ENCODE results near the gene FGF11. TPM values are rescaled to one million over a fixed set of nuclear protein-coding genes. Genes with fewer than 3 reads are reported as not detected.

The FGF11 gene
- total and polyA plus RNA-seq, 8 donors = 0.37 to 15.6 (median 1.7) TPM; not detected in 4

GRCh38 chr17:7425316-7425715, 14.0 kb upstream of the FGF11 start, which contains the start of gene SPEM2:
Gene SPEM2 (plus strand): TSS chr17:7425616. CDS start chr17:7425689, 73 bp downstream.
- WGBS, 5 donors = 47 to 83% (median 57%) methylated on average over 6 to 7 of the region's 7 CpGs

GRCh38 chr17:7425756-7426155, 13.6 kb upstream of the FGF11 start:
- intact Hi-C loops (cut with DNase I; ENCODE audit: low total_unique reads) = loop anchor here (10.0 kb wide), 1 partner anchor 61 kb away; no protein-coding TSS in a partner anchor
- DNase-seq = no peak
- 79 to 91% (median 85%) methylated on average over 7 to 8 of the region's 8 CpGs for WGBS, 5 donors
- Histone ChIP-seq H3K9me3 (no peaks in the 10 kb centered on the region), H3K27ac (no peak overlapping the region), H3K4me3 (no peak overlapping the region), H3K27me3 (no peaks in the 10 kb centered on the region), H3K4me1 (no peaks in the 10 kb centered on the region), H3K36me3 (no peaks in the 10 kb centered on the region)
- TF ChIP-seq POLR2AphosphoS5 (IDR thresholded peaks at IDR 0.05) (no peak), EP300 (IDR thresholded peaks at IDR 0.05) (no peak), CTCF (IDR thresholded peaks at IDR 0.05) (no peak), POLR2A (IDR thresholded peaks at IDR 0.05) (no peak)

More at GRCh38 chr17:7425316-7425715, 14.0 kb upstream of the FGF11 start, which contains the start of gene SPEM2:
- Histone ChIP-seq H3K4me1 (no peaks in the 10 kb centered on the region), H3K36me3 (no peaks in the 10 kb centered on the region), H3K4me3 (no peak within 1 kb of the TSS), H3K27ac (no peak within 1 kb of the TSS), H3K9me3 (no peaks in the 10 kb centered on the region), H3K27me3 (no peaks in the 10 kb centered on the region)
- intact Hi-C loops (cut with DNase I; ENCODE audit: low total_unique reads) = loop anchor here (10.0 kb wide), 1 partner anchor 61 kb away; no protein-coding TSS in a partner anchor
- DNase-seq = no peak
- TF ChIP-seq POLR2AphosphoS5 (IDR thresholded peaks at IDR 0.05) (no peak), EP300 (IDR thresholded peaks at IDR 0.05) (no peak), CTCF (IDR thresholded peaks at IDR 0.05) (no peak), POLR2A (IDR thresholded peaks at IDR 0.05) (no peak)

DNA sequence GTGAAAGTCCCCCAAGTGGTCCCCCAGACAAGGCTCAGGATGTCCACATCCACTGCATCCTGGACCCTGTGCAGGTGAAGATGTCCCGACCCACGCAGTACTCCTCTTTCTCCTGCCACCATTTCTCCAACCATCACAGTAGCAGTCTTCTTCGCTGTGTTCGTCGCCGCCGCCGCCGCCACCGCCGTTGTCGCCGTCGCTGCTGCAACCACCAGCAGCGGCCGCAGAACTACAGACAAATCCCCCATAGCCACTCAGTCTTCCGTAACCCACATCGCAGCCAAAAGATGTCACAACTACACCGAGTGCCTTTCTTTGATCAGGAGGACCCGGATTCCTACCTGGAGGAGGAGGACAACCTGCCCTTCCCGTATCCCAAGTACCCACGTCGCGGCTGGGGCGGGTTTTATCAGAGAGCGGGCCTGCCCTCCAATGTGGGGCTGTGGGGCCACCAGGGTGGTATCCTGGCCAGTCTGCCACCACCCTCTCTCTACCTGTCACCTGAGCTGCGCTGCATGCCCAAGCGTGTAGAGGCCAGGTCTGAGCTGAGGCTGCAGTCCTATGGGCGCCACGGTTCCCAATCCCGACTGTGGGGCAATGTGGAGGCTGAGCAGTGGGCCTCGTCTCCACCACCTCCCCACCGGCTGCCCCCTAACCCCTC, 13.0 kb upstream of the FGF11 start:
- H3K36me3 ChIP-seq = no peaks in the 10 kb centered on the region
- no peak overlapping the region for H3K4me3 ChIP-seq
- no peaks in the 10 kb centered on the region for H3K9me3 ChIP-seq
- no peaks in the 10 kb centered on the region for H3K27me3 ChIP-seq
- no peaks in the 10 kb centered on the region for H3K4me1 ChIP-seq
- no peak for TF ChIP-seq EP300 (IDR thresholded peaks at IDR 0.05)
- no peak for TF ChIP-seq CTCF (IDR thresholded peaks at IDR 0.05)
- TF ChIP-seq POLR2A (IDR thresholded peaks at IDR 0.05) = no peak
- no peak overlapping the region for H3K27ac ChIP-seq
- intact Hi-C loops (cut with DNase I; ENCODE audit: low total_unique reads) = loop anchor here (10.0 kb wide), 1 partner anchor 62 kb away; no protein-coding TSS in a partner anchor
- no peak for DNase-seq
- whole genome bisulfite sequencing, 5 donors = 89 to 94% (median 93%) methylated on average over 28 to 33 of the region's 33 CpGs

DNA sequence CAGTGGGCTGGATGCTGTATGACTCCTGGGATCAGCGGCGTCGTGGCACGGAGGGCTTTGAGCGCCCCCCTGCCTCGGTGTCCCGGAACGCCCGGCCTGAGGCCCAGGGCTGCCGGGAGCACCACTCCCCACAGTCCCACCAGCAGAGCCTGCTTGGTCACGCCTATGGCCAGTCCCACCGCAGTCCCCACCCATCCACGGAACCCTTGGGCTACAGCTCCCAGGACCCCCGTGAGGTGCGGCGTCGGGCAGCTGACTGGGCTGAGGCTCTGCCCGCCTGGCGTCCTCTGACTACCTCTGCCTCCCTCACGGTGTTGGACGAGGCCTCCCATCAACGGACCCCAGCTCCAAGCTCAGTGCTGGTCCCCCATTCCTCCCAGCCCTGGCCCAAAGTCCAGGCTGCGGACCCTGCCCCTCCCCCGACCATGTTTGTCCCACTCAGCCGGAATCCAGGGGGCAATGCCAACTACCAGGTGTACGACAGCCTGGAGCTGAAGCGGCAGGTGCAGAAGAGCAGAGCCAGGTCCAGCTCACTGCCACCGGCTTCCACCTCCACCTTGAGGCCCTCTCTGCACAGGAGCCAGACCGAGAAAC, 12.3 kb upstream of the FGF11 start:
- no peaks in the 10 kb centered on the region for H3K9me3 ChIP-seq
- no peak for DNase-seq
- WGBS, 5 donors = 90 to 94% (median 91%) methylated on average over 14 to 29 of the region's 29 CpGs
- intact Hi-C loops (cut with DNase I; ENCODE audit: low total_unique reads) = loop anchor here (10.0 kb wide), 1 partner anchor 62 kb away; no protein-coding TSS in a partner anchor
- no peak overlapping the region for H3K4me3 ChIP-seq
- no peaks in the 10 kb centered on the region for H3K4me1 ChIP-seq
- TF ChIP-seq CTCF (IDR thresholded peaks at IDR 0.05) = no peak
- TF ChIP-seq POLR2A (IDR thresholded peaks at IDR 0.05) = no peak
- no peak for TF ChIP-seq EP300 (IDR thresholded peaks at IDR 0.05)
- TF ChIP-seq POLR2AphosphoS5 (IDR thresholded peaks at IDR 0.05) = no peak
- H3K27ac ChIP-seq = no peak overlapping the region
- no peaks in the 10 kb centered on the region for H3K27me3 ChIP-seq
- H3K36me3 ChIP-seq = no peaks in the 10 kb centered on the region

Data from stomach (tissue), 9 donors.